Transverse colon (tissue), 4 donors: ENCODE results near the gene ANKRD33B. TPM values are rescaled to one million over a fixed set of nuclear protein-coding genes. Genes with fewer than 3 reads are reported as not detected.

Experiments used
- DNase-seq: peaks from one replicate; pipeline ENCODE4 v3.0.0-alpha.2; 2019
- H3K27ac ChIP-seq, 4 donors: fragments of 200-600 bp; sonication (generic); 2 replicates each; pipeline ENCODE4 v1.5.1; 2016 to 2018; ENCODE audit warnings: inconsistent platforms in 4 of 4
- H3K27me3 ChIP-seq: fragments of 200-600 bp; sonication (generic); 2 replicates; pipeline ENCODE4 v1.5.1; 2017; ENCODE audit warnings: inconsistent platforms
- H3K36me3 ChIP-seq, 4 donors: fragments of 200-600 bp; sonication (generic); 2 replicates each; pipeline ENCODE4 v1.5.1; 2017 to 2019; ENCODE audit warnings: inconsistent platforms in 4 of 4
- H3K4me1 ChIP-seq, 4 donors: fragments of 200-600 bp; sonication (generic); 2 replicates each; pipeline ENCODE4 v1.5.1; 2017 to 2020; ENCODE audit warnings: inconsistent platforms in 4 of 4
- H3K4me3 ChIP-seq, 4 donors: fragments of 200-600 bp; sonication (generic); 1 replicate in 1 of 4; 2 replicates in 3 of 4; pipeline versions ENCODE4 v1.5.1 to v1.6.1; 2017 to 2019; ENCODE audit warnings: inconsistent platforms in 4 of 4
- H3K9me3 ChIP-seq, 2 donors: fragments of 200-600 bp; sonication (generic); 2 replicates each; pipeline ENCODE4 v1.5.1; 2017 to 2019; ENCODE audit warnings: inconsistent platforms in 2 of 2
- CTCF ChIP-seq, 5 experiments: fragments of 200-600 bp in 3 of 5; fragments of 450-650 bp in 2 of 5; sonication (generic) in 3 of 5; IDR thresholded peaks; 1 replicate in 2 of 5; 2 replicates in 3 of 5; pipeline ENCODE4 v1.5.1; 2016 to 2017; ENCODE audit warnings: antibody characterized with exemption in 5 of 5, inconsistent platforms in 3 of 5, mild to moderate bottlenecking in 2 of 5, moderate library complexity in 1 of 5
- EP300 ChIP-seq: sonication (generic); formaldehyde crosslinking; IDR thresholded peaks from one replicate; pipeline ENCODE4 v1.6.1; 2017; ENCODE audit warnings: antibody characterized with exemption, low read depth
- POLR2A ChIP-seq: fragments of 450-650 bp; IDR thresholded peaks from one replicate; pipeline ENCODE4 v1.6.1; 2016; ENCODE audit warnings: antibody characterized with exemption, mild to moderate bottlenecking, moderate library complexity
- POLR2AphosphoS5 ChIP-seq, 3 donors: sonication (generic); formaldehyde crosslinking; IDR thresholded peaks; one replicate each; pipeline ENCODE4 v1.6.1; 2016; ENCODE audit warnings: antibody characterized with exemption in 3 of 3
- WGBS, 2 donors: methylation state at CpG; one replicate each; pipeline ENCODE4 v1.1.5; 2018; ENCODE audit warnings: low coverage in 1 of 2; 5-methylcytosine and 5-hydroxymethylcytosine counted together
- in situ Hi-C, 4 donors: fragments of 200-750 bp; cut with MboI; loops; one replicate each; pipeline versions ENCODE4 v1.15.0 to v1.15.1; 2017; ENCODE audit warnings: low sequenced_read_pairs in 3 of 4, low pct_ligation_motif_present in 1 of 4, low pct_unique_long_range_greater_than_20kb in 1 of 4
- intact Hi-C: fragments of 100-400 bp; cut with DNase I; formaldehyde crosslinking; loops from one replicate; pipeline ENCODE4 v1.15.1; 2023; ENCODE audit warnings: low total_unique reads
- small RNA-seq, 4 donors: library from RNA; depleted of rRNA; stranded (forward); fragments of <200 nt; gene quantifications; one replicate each; pipeline ENCODE3, GENCODE V24; 2016
- total RNA-seq, 4 donors: library from RNA; depleted of rRNA; stranded (reverse); fragments of >200 nt; gene quantifications; one replicate each; pipeline ENCODE4 v1.1.0, GENCODE V29; 2016

The ANKRD33B gene
- total RNA-seq, 4 donors from 2014 or later: 0.20 to 3.2 (median 1.4) TPM

GRCh38 chr5:10706326-10706725 lies 142.5 kb downstream of the ANKRD33B start:
- H3K27me3 ChIP-seq: no peaks in the 10 kb centered on the region
- in situ Hi-C loops (no loop called here), intact Hi-C loops (no loop called here)
- no peak overlapping the region for H3K4me3 ChIP-seq
- H3K9me3 ChIP-seq: no peaks in the 10 kb centered on the region
- peaks cover 8 to 25% (median 16%) of the 10 kb centered on the region in 4 donors for H3K4me1 ChIP-seq
- DNase-seq: no peak
- TF ChIP-seq POLR2A (no peak), EP300 (no peak), POLR2AphosphoS5 (IDR thresholded peaks at IDR 0.05) (no peak), CTCF (IDR thresholded peaks at IDR 0.05) (no peak)
- H3K36me3 ChIP-seq: no peaks in the 10 kb centered on the region
- WGBS, 2 donors: 91% methylated on average over 4 of the region's 4 CpGs
- no peak overlapping the region for H3K27ac ChIP-seq

Small RNA genes within 50 kb of the gene (small RNA-seq; reads per million reads assigned to genes)
- gene AC012629.4 (0 reads per million in 4 donors), gene AC112200.1 (0 reads per million in 4 donors)

Other genes with a start within 250 kb of the ANKRD33B start
- 100 to 1,000 TPM in 3 of 4 donors, 10 to 100 TPM in 1; 93.5 to 177 (median 111) TPM for gene MARCHF6, start 210.4 kb upstream of the ANKRD33B start, total RNA-seq
- gene ROPN1L, start 122.2 kb upstream of the ANKRD33B start, total RNA-seq: 1 to 10 TPM in 1 of 4 donors, under 1 TPM in 1, not detected in 2; 0.32 to 2.6 TPM
- 10 to 100 TPM; 33.6 to 71.4 (median 47.9) TPM for gene DAP, start 197.2 kb downstream of the ANKRD33B start, total RNA-seq